Epidermal melanocyte (primary cell): Measurements from ENCODE around the gene ATXN2.
A peak's percentile ranks its signal among the peaks of the same experiment; 100 is the strongest.
"Not testable (repeated sequence)": the region's sequence is repeated elsewhere in the genome, so short reads cannot be mapped to it uniquely, and the experiment has no call there.

ENCODE experiments used
- DNase-seq: peaks from one replicate; pipeline ENCODE4 v3.0.0; 2011; ENCODE audit warnings: low spot score; ENCODE audit not compliant: insufficient read length

ATXN2 gene

GRCh38 chr12:111598637-111599452 lies at the start of gene ATXN2:
ATXN2 (minus strand) TSS chr12:111599315; CDS start chr12:111599034, 281 bp downstream.
- peak; percentile 75 for DNase-seq

GRCh38 chr12:111645433-111645832 lies 46.3 kb upstream of the ATXN2 start:
- no peak for DNase-seq

DNA sequence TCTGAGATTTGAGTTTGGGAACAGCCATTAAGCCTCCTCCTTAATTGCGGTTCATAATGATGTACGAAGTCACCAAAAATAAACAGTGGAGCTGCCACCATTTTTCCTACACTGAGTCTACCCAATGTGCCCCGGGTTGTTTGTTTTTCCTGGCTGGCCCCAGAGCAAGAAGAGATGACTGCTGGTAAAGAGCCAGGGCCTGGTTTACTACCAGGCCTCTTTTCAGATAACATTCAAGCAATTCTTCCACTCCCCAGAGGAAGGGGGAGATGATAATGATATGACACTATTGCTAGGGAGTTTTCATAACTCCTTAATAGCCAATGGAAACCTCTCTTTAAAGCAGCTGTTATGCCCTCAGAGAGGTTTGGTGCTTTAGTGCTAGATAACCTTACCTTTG lies 44.3 kb upstream of the ATXN2 start:
- no peak for DNase-seq

DNA sequence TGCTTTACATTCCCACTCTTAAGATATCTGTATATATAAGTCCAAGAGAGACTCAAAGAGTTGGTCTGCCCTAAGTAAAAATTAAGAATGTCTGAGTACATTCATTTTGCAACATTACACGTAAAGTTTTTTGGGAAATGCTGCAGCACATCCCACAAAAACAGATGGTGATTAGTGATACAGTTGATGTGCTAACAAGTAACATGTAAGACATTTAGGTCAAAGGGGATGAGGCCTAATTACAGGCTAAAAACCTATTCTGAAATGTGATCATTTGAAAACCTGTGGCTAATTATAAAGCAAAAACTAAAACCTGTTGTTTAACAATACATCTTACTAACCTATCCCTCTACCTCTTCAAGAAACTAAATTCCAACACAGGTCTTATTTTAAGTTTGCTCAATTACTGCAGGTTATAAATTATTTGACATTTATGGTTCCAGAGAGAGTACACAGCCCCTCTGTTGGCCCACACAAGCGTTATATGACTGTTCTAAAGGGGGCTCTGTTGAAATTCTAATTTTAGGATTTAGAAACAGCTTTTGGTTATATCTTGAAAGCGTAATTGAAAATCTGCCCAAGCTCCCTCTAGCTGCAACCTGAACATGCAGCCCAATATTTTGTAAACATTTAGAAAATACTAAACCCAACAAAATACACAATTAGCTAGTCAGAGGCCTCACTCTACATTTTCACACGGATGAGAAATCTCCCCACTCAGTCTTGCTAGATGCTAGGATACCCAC lies 43.7 kb upstream of the ATXN2 start:
- no peak for DNase-seq

DNA sequence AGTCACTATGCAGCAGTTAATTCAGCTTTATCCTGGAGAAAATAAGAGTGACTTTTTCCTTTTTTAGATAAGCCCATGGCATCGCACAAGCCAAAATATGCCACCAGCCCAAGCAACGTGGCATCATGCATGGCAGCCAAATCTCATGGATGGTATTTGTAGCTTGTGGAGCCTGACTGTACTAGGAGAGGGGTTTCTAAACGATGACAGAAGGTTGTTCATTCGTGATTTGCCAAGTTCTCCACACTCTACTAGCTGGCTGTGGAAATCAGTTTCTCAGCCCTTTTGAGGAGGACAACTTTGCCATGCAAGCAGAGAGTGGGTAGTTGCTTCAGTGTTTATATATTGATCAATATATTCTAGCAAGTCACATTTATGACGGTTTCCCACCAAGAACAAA lies 41.4 kb upstream of the ATXN2 start:
- no peak for DNase-seq

- DNase-seq: no peak
Observed at GRCh38 chr12:111638556-111638955, 39.4 kb upstream of the ATXN2 start.

DNA sequence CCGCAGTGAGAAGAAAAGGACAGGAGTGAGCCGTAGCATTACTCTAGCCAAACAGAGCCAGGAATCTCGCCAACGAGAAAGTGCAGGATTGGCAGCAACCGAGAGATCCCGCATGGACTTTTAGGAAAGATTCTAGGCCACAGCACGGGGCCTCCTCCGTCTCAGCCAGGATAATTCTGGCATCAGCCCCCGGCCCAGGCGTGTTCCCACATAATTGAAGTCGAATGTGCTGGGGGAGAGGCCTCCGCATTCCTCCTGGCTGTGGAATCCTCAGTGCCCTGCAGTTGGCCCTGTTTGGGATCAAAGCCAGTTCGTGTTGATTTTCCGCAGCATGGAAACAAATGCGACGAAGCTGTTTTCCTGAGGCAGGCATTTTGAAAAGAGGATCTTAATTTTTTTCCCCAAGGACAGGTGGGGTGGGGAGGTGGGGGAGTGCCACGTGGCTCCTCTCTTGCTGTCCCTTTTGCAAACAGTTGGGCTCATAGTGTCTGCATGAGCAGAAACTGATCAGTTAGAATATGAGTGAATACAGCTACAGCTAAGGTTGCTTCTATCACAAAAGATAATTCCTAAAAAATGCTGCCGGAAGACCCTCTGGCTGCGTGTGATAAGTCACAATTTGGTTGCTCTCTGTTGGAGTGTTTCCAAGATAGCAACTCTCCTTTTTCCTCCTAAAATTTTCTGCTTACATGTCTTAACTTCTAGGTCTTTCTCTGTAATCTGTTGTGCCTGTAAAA lies 37.3 kb upstream of the ATXN2 start:
- peak; percentile 82 for DNase-seq

GRCh38 chr12:111635524-111635923 lies 36.4 kb upstream of the ATXN2 start:
- DNase-seq: no peak

GRCh38 chr12:111628505-111629260 lies 29.6 kb upstream of the ATXN2 start:
- no peak for DNase-seq

- DNase-seq: no peak
Observed at GRCh38 chr12:111626230-111626629, 27.1 kb upstream of the ATXN2 start.

DNA sequence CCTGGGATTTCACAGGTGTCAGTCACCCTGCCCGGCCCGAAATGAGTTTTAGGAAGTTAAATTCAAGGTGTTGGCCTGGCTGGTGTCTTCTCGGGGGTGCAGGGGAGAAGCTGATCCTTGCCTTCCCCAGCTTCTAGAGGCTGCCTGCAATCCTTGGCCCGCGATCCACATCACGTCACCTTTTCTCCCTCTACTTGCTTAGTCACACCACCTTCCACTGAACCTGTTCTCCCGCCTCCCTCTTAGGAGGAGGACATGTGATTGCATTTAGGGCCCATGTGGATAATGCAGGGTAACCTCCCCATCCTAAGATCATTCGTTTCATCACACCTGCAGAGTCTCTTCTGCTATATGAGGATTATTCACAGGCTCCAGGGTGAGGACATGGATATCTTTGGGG lies 25.4 kb upstream of the ATXN2 start:
- DNase-seq: no peak

- not testable (repeated sequence) for DNase-seq
Observed at GRCh38 chr12:111617841-111618240, 18.7 kb upstream of the ATXN2 start.

- DNase-seq: no peak
Observed at GRCh38 chr12:111616177-111616623, 17.1 kb upstream of the ATXN2 start.

GRCh38 chr12:111607239-111607638 lies 8.1 kb upstream of the ATXN2 start:
- DNase-seq: no peak

GRCh38 chr12:111606767-111607230 lies 7.7 kb upstream of the ATXN2 start:
- DNase-seq: no peak

DNA sequence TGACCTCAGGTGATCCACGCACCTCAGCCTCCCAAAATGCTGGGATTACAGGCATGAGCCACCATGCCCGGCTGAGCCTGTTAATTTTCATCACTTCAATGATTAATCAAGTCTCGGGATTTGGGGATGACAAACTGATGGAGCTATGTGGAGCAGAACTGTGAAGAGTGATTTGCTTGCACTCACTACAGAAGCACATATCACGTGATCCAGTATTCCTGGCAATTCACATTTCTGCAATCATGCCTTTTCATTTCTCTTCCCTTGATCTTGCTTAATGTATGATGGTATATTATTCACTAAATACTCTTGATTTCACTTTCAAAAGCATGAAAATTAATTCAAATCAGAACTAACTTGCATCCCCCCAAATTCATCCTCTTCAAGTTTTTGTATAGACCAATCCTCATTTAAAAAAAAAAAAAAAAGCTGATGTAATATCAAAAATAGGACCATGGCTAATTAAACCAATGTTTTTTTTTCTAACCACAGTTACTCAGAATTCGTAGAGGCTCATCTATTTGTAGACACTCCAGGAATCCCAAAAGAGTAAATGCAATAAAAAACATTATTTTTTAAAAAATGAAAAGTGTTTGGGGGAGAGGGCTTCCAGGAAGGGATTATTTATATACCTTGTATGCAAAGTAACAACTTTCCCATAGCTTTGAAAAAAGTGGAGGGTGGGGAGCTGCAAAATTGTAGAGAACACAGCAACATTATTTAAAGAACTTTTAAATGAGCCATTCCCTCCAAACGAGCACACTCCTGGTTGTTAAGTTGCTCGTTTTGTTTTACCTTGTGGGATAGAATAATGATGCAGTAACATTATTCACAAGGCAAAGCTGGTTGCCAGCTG lies 7.0 kb upstream of the ATXN2 start:
- no peak for DNase-seq

- DNase-seq: not testable (repeated sequence)
Observed at GRCh38 chr12:111602857-111603256, 3.7 kb upstream of the ATXN2 start.

- no peak for DNase-seq
Observed at GRCh38 chr12:111602348-111602747, 3.2 kb upstream of the ATXN2 start.

GRCh38 chr12:111600986-111601385 lies 1.9 kb upstream of the ATXN2 start:
- DNase-seq: not testable (repeated sequence)

DNA sequence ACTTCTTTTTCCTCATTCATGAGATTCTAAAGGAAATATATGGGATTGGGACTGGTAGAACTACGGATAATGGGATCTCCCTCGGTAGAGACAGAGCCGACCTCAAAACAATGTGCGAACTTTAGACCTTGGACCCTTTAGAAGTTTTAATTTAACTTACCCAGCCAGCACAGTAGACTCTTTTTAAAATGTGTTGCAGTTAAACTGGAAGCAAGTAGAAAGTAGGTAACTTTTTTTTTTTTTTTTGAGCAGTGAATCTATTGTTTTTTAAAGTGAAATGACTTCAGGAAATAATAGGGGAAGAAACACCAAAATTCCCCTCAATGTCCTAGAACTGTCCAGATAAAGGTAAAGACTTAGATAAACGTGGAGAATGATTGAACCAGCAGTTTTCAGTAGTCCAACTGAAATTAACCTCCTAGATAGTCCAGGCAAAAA lies 1.1 kb upstream of the ATXN2 start:
- DNase-seq: no peak
